Prostate gland (tissue), 2 donors: ENCODE measurements around the gene ACTC1.

Experiments used
- POLR2A ChIP-seq: fragments of 450-650 bp; IDR thresholded peaks from one replicate; pipeline ENCODE4 v1.6.1; 2016; ENCODE audit warnings: antibody characterized with exemption, mild to moderate bottlenecking
- TF ChIP-seq, protein P1 (sequence below), 4 experiments: fragments of 200-600 bp in 2 of 4; fragments of 450-650 bp in 2 of 4; sonication (generic) in 2 of 4; IDR thresholded peaks; 1 replicate in 3 of 4; 2 replicates in 1 of 4; pipeline ENCODE4 v1.5.1; 2016 to 2019; ENCODE audit warnings: antibody characterized with exemption in 4 of 4, mild to moderate bottlenecking in 2 of 4, moderate library complexity in 2 of 4

DNA sequence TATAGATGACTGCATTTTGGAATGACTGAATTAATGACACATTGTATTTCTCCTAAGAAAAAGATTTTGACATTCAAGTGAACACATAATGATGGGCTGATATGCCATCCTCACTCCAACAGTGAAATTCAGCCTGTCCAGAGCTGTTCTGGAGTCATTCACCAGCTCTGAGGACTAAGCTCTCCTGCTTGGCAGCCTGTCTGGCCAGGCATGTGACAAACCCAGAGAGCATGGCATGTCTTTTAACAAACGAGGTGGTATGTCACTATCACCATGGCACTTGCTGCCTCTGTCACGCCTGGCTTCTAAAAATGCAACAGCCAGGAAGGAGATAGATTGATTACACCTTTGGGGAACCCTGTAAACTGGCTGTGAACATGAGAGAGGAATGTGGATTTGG lies 1.4 kb downstream of the ACTC1 start:
- TF ChIP-seq, protein P1, sequence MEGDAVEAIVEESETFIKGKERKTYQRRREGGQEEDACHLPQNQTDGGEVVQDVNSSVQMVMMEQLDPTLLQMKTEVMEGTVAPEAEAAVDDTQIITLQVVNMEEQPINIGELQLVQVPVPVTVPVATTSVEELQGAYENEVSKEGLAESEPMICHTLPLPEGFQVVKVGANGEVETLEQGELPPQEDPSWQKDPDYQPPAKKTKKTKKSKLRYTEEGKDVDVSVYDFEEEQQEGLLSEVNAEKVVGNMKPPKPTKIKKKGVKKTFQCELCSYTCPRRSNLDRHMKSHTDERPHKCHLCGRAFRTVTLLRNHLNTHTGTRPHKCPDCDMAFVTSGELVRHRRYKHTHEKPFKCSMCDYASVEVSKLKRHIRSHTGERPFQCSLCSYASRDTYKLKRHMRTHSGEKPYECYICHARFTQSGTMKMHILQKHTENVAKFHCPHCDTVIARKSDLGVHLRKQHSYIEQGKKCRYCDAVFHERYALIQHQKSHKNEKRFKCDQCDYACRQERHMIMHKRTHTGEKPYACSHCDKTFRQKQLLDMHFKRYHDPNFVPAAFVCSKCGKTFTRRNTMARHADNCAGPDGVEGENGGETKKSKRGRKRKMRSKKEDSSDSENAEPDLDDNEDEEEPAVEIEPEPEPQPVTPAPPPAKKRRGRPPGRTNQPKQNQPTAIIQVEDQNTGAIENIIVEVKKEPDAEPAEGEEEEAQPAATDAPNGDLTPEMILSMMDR (IDR thresholded peaks at IDR 0.05) = no peak
- TF ChIP-seq POLR2A = no peak
